ENCODE measurements around the gene BFSP1. TPM values are rescaled to one million over a fixed set of nuclear protein-coding genes. Genes with fewer than 3 reads are reported as not detected.

The BFSP1 gene
- 2.2 and 2.7 TPM in 2 replicates for polyA plus RNA-seq (2013)

- H4K12ac ChIP-seq (ENCODE audit: low read depth, low read length), result peak within 1 kb of the TSS; percentile 38
- H2AFZ ChIP-seq (ENCODE audit: insufficient read depth, low read length, poor library complexity), result peak within 1 kb of the TSS; percentile 77
- H2BK5ac ChIP-seq (ENCODE audit: low read depth, low read length, poor library complexity), result no peak within 1 kb of the TSS
- no peaks in the 10 kb centered on the region for H3K4me1 ChIP-seq (ENCODE audit: control insufficient read depth in 1 of 2, insufficient read depth in 2 of 2, low read length in 2 of 2)
- H3K18ac ChIP-seq (ENCODE audit: low read length), result peak within 1 kb of the TSS; percentile 38
- peak within 1 kb of the TSS; percentile 82 for H3K9ac ChIP-seq (ENCODE audit: low read length)
- no peak within 1 kb of the TSS for H3K27ac ChIP-seq (ENCODE audit: low read depth, low read length)
- H3K4me2 ChIP-seq (ENCODE audit: low read length), result peak within 1 kb of the TSS; percentile 84
- H3K14ac ChIP-seq (ENCODE audit: low read length), result peak within 1 kb of the TSS; percentile 39
- H3K79me2 ChIP-seq (ENCODE audit: control insufficient read depth, insufficient read depth, low read length, poor library complexity), result no peaks in the 10 kb centered on the region
- peak within 1 kb of the TSS; percentile 73 for H4K8ac ChIP-seq (ENCODE audit: low read depth, low read length)
- H2BK120ac ChIP-seq (ENCODE audit: insufficient read depth, low read length, poor library complexity), result peak within 1 kb of the TSS; percentile 34
- H3K9me3 ChIP-seq (ENCODE audit: insufficient read depth, low read depth, low read length), result no peaks in the 10 kb centered on the region
- H3K23ac ChIP-seq (ENCODE audit: low read length), result no peak within 1 kb of the TSS
- peak within 1 kb of the TSS; percentile 73 for H3K4me3 ChIP-seq (ENCODE audit: low read depth, low read length)
- H4K91ac ChIP-seq (ENCODE audit: low read depth, low read length), result peak within 1 kb of the TSS; percentile 20
- H3K4ac ChIP-seq (ENCODE audit: low read depth, low read length), result no peak within 1 kb of the TSS
- H3K36me3 ChIP-seq (ENCODE audit: control insufficient read depth in 1 of 2, insufficient read depth in 2 of 2, low read length in 2 of 2), result no peaks in the 10 kb centered on the region
- DNase-seq, result peak; percentile 46 to 71
- H3K27me3 ChIP-seq (ENCODE audit: insufficient read depth, low read length), result no peaks in the 10 kb centered on the region
- H2AK5ac ChIP-seq (ENCODE audit: low read length), result no peak within 1 kb of the TSS
- no CpG with 5 or more reads among the region's 111 CpGs for WGBS (ENCODE audit: extremely low coverage, insufficient coverage, insufficient read length)
- H2BK12ac ChIP-seq (ENCODE audit: low read length), result peak within 1 kb of the TSS; percentile 52
- H3K79me1 ChIP-seq (ENCODE audit: low read length), result peaks cover 6% of the 10 kb centered on the region
Measured at GRCh38 chr20:17530716-17531664, at the start of gene BFSP1. TSS of gene BFSP1 (minus strand) at chr20:17531379. CDS start at chr20:17531329, 50 bp downstream.

- Histone ChIP-seq H3K4me2 (ENCODE audit: low read length) (no peak overlapping the region), H3K27ac (ENCODE audit: low read depth, low read length) (no peak overlapping the region), H3K79me1 (ENCODE audit: low read length) (no peaks in the 10 kb centered on the region), H2BK120ac (ENCODE audit: insufficient read depth, low read length, poor library complexity) (no peak overlapping the region), H3K27me3 (ENCODE audit: insufficient read depth, low read length) (no peaks in the 10 kb centered on the region), H4K91ac (ENCODE audit: low read depth, low read length) (no peak overlapping the region), H3K4ac (ENCODE audit: low read depth, low read length) (peak overlapping the region; percentile 96), H3K9ac (ENCODE audit: low read length) (no peak overlapping the region), H4K8ac (ENCODE audit: low read depth, low read length) (no peak overlapping the region), H3K4me3 (ENCODE audit: low read depth, low read length) (no peak overlapping the region), H4K12ac (ENCODE audit: low read depth, low read length) (no peak overlapping the region), H2BK12ac (ENCODE audit: low read length) (no peak overlapping the region), H3K23ac (ENCODE audit: low read length) (no peak overlapping the region), H2BK5ac (ENCODE audit: low read depth, low read length, poor library complexity) (no peak overlapping the region), H3K14ac (ENCODE audit: low read length) (no peak overlapping the region), H2AFZ (ENCODE audit: insufficient read depth, low read length, poor library complexity) (no peak overlapping the region), H3K9me3 (ENCODE audit: insufficient read depth, low read depth, low read length) (no peaks in the 10 kb centered on the region), H3K18ac (ENCODE audit: low read length) (no peak overlapping the region), H3K79me2 (ENCODE audit: control insufficient read depth, insufficient read depth, low read length, poor library complexity) (peaks cover 22% of the 10 kb centered on the region), H2AK5ac (ENCODE audit: low read length) (no peak overlapping the region), H3K36me3 (ENCODE audit: control insufficient read depth in 1 of 2, insufficient read depth in 2 of 2, low read length in 2 of 2) (peaks cover 3 to 5% of the 10 kb centered on the region in 2 experiments), H3K4me1 (ENCODE audit: control insufficient read depth in 1 of 2, insufficient read depth in 2 of 2, low read length in 2 of 2) (peaks cover 8 to 13% of the 10 kb centered on the region in 2 experiments)
- 100% methylated on average over 1 of the region's 2 CpGs for WGBS (ENCODE audit: extremely low coverage, insufficient coverage, insufficient read length)
- DNase-seq, result no peak
Measured at GRCh38 chr20:17580895-17581294, 49.7 kb upstream of the BFSP1 start.

- Histone ChIP-seq H3K9me3 (ENCODE audit: insufficient read depth, low read depth, low read length) (no peaks in the 10 kb centered on the region), H4K12ac (ENCODE audit: low read depth, low read length) (no peak overlapping the region), H3K79me2 (ENCODE audit: control insufficient read depth, insufficient read depth, low read length, poor library complexity) (peaks cover 25% of the 10 kb centered on the region), H3K27ac (ENCODE audit: low read depth, low read length) (no peak overlapping the region), H3K23ac (ENCODE audit: low read length) (no peak overlapping the region), H2BK12ac (ENCODE audit: low read length) (no peak overlapping the region), H2BK5ac (ENCODE audit: low read depth, low read length, poor library complexity) (no peak overlapping the region), H3K79me1 (ENCODE audit: low read length) (no peaks in the 10 kb centered on the region), H3K36me3 (ENCODE audit: control insufficient read depth in 1 of 2, insufficient read depth in 2 of 2, low read length in 2 of 2) (peaks cover 5% of the 10 kb centered on the region in 2 experiments), H3K4me3 (ENCODE audit: low read depth, low read length) (no peak overlapping the region), H3K14ac (ENCODE audit: low read length) (no peak overlapping the region), H3K27me3 (ENCODE audit: insufficient read depth, low read length) (no peaks in the 10 kb centered on the region), H3K4me2 (ENCODE audit: low read length) (no peak overlapping the region), H2BK120ac (ENCODE audit: insufficient read depth, low read length, poor library complexity) (no peak overlapping the region), H3K4ac (ENCODE audit: low read depth, low read length) (peak overlapping the region; percentile 98), H3K18ac (ENCODE audit: low read length) (no peak overlapping the region), H3K4me1 (ENCODE audit: control insufficient read depth in 1 of 2, insufficient read depth in 2 of 2, low read length in 2 of 2) (peaks cover 8 to 15% of the 10 kb centered on the region in 2 experiments), H3K9ac (ENCODE audit: low read length) (no peak overlapping the region), H4K91ac (ENCODE audit: low read depth, low read length) (no peak overlapping the region), H4K8ac (ENCODE audit: low read depth, low read length) (no peak overlapping the region), H2AK5ac (ENCODE audit: low read length) (no peak overlapping the region), H2AFZ (ENCODE audit: insufficient read depth, low read length, poor library complexity) (no peak overlapping the region)
- DNase-seq, result no peak
- WGBS (ENCODE audit: extremely low coverage, insufficient coverage, insufficient read length), result no CpG with 5 or more reads among the region's 4 CpGs
Measured at GRCh38 chr20:17579369-17580039, 48.3 kb upstream of the BFSP1 start.

- no peaks in the 10 kb centered on the region for H3K27me3 ChIP-seq (ENCODE audit: insufficient read depth, low read length)
- H3K18ac ChIP-seq (ENCODE audit: low read length), result no peak overlapping the region
- H2AK5ac ChIP-seq (ENCODE audit: low read length), result no peak overlapping the region
- peaks cover 30% of the 10 kb centered on the region for H3K79me2 ChIP-seq (ENCODE audit: control insufficient read depth, insufficient read depth, low read length, poor library complexity)
- no peak overlapping the region for H3K4me2 ChIP-seq (ENCODE audit: low read length)
- H4K91ac ChIP-seq (ENCODE audit: low read depth, low read length), result no peak overlapping the region
- peaks cover 5 to 8% of the 10 kb centered on the region in 2 experiments for H3K36me3 ChIP-seq (ENCODE audit: control insufficient read depth in 1 of 2, insufficient read depth in 2 of 2, low read length in 2 of 2)
- no peaks in the 10 kb centered on the region for H3K79me1 ChIP-seq (ENCODE audit: low read length)
- no peak overlapping the region for H4K12ac ChIP-seq (ENCODE audit: low read depth, low read length)
- no peak overlapping the region for H2BK12ac ChIP-seq (ENCODE audit: low read length)
- no peak overlapping the region for H3K9ac ChIP-seq (ENCODE audit: low read length)
- H3K4me3 ChIP-seq (ENCODE audit: low read depth, low read length), result no peak overlapping the region
- H2BK5ac ChIP-seq (ENCODE audit: low read depth, low read length, poor library complexity), result no peak overlapping the region
- DNase-seq, result no peak
- no peak overlapping the region for H3K27ac ChIP-seq (ENCODE audit: low read depth, low read length)
- no peak overlapping the region for H2BK120ac ChIP-seq (ENCODE audit: insufficient read depth, low read length, poor library complexity)
- no peak overlapping the region for H3K14ac ChIP-seq (ENCODE audit: low read length)
- peak overlapping the region; percentile 98 for H3K4ac ChIP-seq (ENCODE audit: low read depth, low read length)
- H3K23ac ChIP-seq (ENCODE audit: low read length), result no peak overlapping the region
- no peak overlapping the region for H4K8ac ChIP-seq (ENCODE audit: low read depth, low read length)
- peaks cover 7 to 18% of the 10 kb centered on the region in 2 experiments for H3K4me1 ChIP-seq (ENCODE audit: control insufficient read depth in 1 of 2, insufficient read depth in 2 of 2, low read length in 2 of 2)
- no peaks in the 10 kb centered on the region for H3K9me3 ChIP-seq (ENCODE audit: insufficient read depth, low read depth, low read length)
- WGBS (ENCODE audit: extremely low coverage, insufficient coverage, insufficient read length), result no CpG with 5 or more reads among the region's 8 CpGs
- H2AFZ ChIP-seq (ENCODE audit: insufficient read depth, low read length, poor library complexity), result no peak overlapping the region
Measured at GRCh38 chr20:17576215-17576614, 45.0 kb upstream of the BFSP1 start.
